Lower leg skin (tissue), 4 donors: Measurements from ENCODE around the gene DNAH6. TPM values are rescaled to one million over a fixed set of nuclear protein-coding genes. Genes with fewer than 3 reads are reported as not detected.

ENCODE experiments used
- DNase-seq, 2 donors: peaks; one replicate each; pipeline ENCODE4 v3.0.0-alpha.2; 2019; ENCODE audit warnings: low spot score in 2 of 2
- H3K4me3 ChIP-seq: fragments of 200-600 bp; sonication (generic); 2 replicates; pipeline ENCODE4 v1.5.1; 2017; ENCODE audit warnings: mild to moderate bottlenecking, low read depth; ENCODE audit not compliant: poor library complexity, severe bottlenecking
- POLR2A ChIP-seq, 2 donors: fragments of 450-650 bp; IDR thresholded peaks; one replicate each; pipeline ENCODE4 v1.6.1; 2016 to 2017; ENCODE audit warnings: antibody characterized with exemption in 2 of 2, mild to moderate bottlenecking in 1 of 2, moderate library complexity in 1 of 2
- WGBS, 2 donors: methylation state at CpG; one replicate each; pipeline ENCODE4 v1.1.5; 2018; 5-methylcytosine and 5-hydroxymethylcytosine counted together
- intact Hi-C: fragments of 100-400 bp; cut with DNase I; formaldehyde crosslinking; loops from one replicate; pipeline ENCODE4 v1.15.0; 2023; ENCODE audit warnings: low total_unique reads
- total RNA-seq, 4 donors: library from RNA; depleted of rRNA; stranded (reverse); fragments of >200 nt; gene quantifications; one replicate each; pipeline ENCODE4 v1.1.0, GENCODE V29; 2016
- TF ChIP-seq, protein P1 (sequence below), 3 donors: fragments of 450-650 bp; IDR thresholded peaks; one replicate each; pipeline ENCODE4 v1.5.1; 2016; ENCODE audit warnings: antibody characterized with exemption in 3 of 3, mild to moderate bottlenecking in 3 of 3, moderate library complexity in 2 of 3

Gene DNAH6
- total RNA-seq, 4 donors from 2014 or later: 0.02 to 0.72 (median 0.25) TPM

DNA sequence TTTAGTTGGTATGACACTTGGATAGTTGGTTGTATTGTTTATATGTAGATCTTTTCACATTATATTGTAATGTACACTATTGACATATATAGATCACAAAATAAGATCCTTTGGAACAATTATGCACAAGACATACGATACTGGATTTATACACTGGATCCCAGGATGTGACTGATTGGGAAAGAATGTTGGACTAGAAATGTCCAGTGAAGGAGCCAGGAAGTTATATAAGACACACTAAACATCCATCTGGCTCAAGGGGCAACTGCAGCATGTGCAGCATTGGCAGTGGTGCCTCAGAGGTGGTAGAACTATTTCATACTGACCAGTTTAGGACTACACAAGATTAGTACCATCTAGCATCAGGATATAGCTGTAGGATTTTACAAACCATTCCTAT lies 259.7 kb downstream of the DNAH6 start:
- H3K4me3 ChIP-seq: no peak overlapping the region
- TF ChIP-seq, protein P1, sequence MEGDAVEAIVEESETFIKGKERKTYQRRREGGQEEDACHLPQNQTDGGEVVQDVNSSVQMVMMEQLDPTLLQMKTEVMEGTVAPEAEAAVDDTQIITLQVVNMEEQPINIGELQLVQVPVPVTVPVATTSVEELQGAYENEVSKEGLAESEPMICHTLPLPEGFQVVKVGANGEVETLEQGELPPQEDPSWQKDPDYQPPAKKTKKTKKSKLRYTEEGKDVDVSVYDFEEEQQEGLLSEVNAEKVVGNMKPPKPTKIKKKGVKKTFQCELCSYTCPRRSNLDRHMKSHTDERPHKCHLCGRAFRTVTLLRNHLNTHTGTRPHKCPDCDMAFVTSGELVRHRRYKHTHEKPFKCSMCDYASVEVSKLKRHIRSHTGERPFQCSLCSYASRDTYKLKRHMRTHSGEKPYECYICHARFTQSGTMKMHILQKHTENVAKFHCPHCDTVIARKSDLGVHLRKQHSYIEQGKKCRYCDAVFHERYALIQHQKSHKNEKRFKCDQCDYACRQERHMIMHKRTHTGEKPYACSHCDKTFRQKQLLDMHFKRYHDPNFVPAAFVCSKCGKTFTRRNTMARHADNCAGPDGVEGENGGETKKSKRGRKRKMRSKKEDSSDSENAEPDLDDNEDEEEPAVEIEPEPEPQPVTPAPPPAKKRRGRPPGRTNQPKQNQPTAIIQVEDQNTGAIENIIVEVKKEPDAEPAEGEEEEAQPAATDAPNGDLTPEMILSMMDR (IDR thresholded peaks at IDR 0.05): no peak
- TF ChIP-seq POLR2A (IDR thresholded peaks at IDR 0.05): no peak
- no peak for DNase-seq
- 69 to 83% methylated on average over 1 of the region's 1 CpG for WGBS, 2 donors
- intact Hi-C loops: no loop called here

DNA sequence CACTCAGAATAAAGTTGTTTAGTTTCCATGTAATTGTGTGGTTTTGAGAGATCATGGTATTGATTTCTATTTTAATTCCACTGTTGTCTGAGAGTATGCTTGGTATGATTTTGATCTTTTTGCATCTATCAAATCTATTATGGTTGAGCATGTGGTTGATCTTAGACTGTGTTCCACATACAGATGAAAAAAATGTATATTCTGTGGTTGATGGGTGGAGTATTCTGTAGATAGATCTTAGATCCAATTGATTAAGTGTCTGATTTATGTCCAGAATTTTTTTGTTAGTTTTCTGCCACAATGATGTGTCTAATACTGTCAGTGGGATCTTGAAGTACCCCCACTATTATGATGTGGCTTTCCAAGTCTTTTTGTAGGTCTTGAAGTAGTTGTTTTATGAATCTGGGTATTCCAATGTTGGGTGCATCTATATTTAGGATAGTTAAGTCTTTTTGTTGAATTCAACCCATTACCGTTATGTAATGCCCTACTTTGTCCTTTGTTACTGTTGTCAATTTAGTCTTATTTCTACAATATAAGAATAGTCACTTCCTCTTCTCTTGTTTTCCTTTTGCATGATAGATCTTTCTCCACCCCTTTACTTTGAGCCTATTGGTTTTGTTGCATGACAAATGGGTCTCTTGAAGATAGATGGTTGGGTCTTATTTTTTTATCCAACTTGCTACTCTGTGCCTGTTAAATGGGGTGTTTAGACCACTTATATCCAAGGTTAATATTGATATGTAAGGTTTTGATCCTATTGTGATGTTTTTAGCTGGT lies 262.8 kb downstream of the DNAH6 start:
- no peak overlapping the region for H3K4me3 ChIP-seq
- intact Hi-C loops: no loop called here
- DNase-seq: no peak
- TF ChIP-seq, protein P1 (IDR thresholded peaks at IDR 0.05): no peak
- TF ChIP-seq POLR2A (IDR thresholded peaks at IDR 0.05): no peak
- 69 to 83% methylated on average over 1 of the region's 1 CpG for WGBS, 2 donors

DNA sequence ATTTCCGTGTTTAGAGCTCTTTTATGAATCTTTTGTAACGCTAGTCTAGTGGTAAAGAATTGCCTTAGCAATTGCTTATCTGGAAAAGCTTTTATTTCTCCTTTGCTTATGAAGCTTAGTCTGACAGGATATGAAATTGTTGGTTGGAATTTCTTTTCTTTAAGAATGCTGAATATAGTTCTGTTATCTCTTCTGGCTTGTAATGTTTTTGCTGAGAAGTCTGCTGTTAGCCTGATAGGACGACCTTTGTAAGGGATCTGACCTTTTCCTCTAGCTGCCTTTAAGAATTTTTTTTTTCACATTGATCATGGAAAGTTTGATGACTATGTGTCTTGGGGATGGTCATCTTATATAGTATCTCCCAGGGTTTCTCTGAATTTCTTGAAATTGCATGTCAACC lies 263.5 kb downstream of the DNAH6 start:
- WGBS, 2 donors: 60 to 76% methylated on average over 3 of the region's 3 CpGs
- intact Hi-C loops: no loop called here
- DNase-seq: no peak
- H3K4me3 ChIP-seq: no peak overlapping the region
- TF ChIP-seq, protein P1 (IDR thresholded peaks at IDR 0.05): no peak
- no peak for TF ChIP-seq POLR2A (IDR thresholded peaks at IDR 0.05)

DNA sequence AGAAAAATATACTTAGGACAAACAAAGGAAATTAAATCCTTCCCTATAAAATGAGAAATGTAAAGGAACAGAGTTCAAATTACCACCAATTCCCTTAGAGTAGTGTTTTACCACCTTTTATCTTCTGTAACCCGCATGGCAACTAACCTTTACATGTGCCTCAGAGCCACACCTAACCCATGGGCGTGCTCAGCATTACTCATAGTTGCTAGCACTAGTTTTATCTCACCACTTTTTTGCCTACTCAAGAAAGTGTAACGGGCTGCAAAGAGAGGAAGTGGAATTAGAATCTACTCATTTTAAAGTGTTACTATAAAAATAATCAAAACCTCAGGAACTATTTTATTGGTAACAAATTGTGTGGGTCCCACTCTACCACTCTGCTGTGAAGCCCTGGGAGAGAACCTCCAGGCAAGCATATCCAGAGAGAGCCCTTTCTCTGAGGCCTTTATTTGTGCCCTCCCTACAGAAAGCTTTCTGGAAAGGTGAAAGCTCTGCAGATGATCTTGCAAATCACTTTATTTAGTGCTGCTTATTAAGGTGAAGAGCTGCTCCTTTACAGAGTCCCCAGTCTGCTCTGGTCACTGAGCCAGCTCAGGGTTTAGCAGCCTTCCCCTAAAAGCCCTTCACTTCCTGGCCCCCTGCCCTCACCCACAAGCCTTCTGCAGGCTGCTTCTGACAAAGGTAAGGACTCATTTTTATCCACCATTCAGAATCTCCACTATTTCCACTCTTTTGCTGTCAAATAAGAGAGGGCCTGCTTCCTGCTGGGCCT lies 265.8 kb downstream of the DNAH6 start:
- TF ChIP-seq, protein P1 (IDR thresholded peaks at IDR 0.05): no peak
- no peak for TF ChIP-seq POLR2A (IDR thresholded peaks at IDR 0.05)
- no peak overlapping the region for H3K4me3 ChIP-seq
- 30 to 40% methylated on average over 3 of the region's 3 CpGs for WGBS, 2 donors
- intact Hi-C loops: no loop called here
- DNase-seq: no peak

DNA sequence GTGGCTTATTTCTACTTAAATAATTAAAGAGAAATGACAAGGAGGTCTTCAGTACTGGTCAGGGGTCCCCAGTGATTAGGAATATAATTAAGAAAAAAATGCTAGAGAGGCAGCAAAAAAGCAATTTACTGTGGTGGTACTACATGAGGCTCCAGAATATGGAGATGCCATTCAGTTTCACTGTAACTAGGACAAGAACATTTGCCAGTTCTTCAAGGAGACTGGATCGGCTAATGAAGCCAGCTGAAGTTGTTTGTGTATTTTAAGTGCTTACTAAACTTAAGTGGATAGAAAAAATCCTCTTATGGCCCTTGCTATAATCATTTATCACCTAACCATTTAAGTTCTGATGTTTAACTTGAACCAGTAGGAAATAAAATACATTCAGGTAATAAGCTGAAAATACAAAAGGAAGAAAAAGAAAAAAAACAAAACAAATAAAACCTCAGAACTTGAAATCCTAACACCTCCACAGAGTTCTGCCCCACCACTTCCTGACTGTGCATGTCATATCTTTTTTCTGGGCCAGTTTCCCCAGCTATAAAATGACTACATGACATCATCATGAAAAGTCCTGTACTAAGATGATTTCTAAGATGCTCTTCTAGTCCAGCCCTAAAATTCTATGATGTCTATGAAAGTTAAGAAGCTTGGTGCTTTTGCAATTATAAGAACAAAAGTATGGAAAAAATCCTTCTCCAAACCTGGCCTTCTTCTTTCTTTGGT lies 266.6 kb downstream of the DNAH6 start:
- intact Hi-C loops: no loop called here
- DNase-seq: no peak
- no peak for TF ChIP-seq POLR2A (IDR thresholded peaks at IDR 0.05)
- TF ChIP-seq, protein P1 (IDR thresholded peaks at IDR 0.05): no peak
- 75 to 77% methylated on average over 1 of the region's 1 CpG for WGBS, 2 donors
- no peak overlapping the region for H3K4me3 ChIP-seq
